ENCODE results near the gene SRRM3.

GRCh38 chr7:76272851-76273497 lies 71.3 kb downstream of the SRRM3 start:
- TF ChIP-seq CTCF (IDR thresholded peaks at IDR 0.05) (no peak), POLR2A (IDR thresholded peaks at IDR 0.05) (no peak)
